CD4-positive, alpha-beta T cell treated with Interferon gamma for 1 hour (primary cell): ENCODE data around the gene COL6A1.
"Not testable (repeated sequence)": the region's sequence is repeated elsewhere in the genome, so short reads cannot be mapped to it uniquely, and the experiment has no call there.

Experiments used
- DNase-seq: peaks from one replicate; pipeline ENCODE4 v3.0.0-alpha.2; 2020

COL6A1 gene

GRCh38 chr21:45945066-45945867 is 36.3 kb upstream of the COL6A1 start:
- no peak for DNase-seq

GRCh38 chr21:45945868-45946210 is 35.7 kb upstream of the COL6A1 start:
- DNase-seq: no peak

- no peak for DNase-seq
These were observed 34.3 kb upstream of the COL6A1 start for GRCh38 chr21:45947296-45947695.

GRCh38 chr21:45947716-45948255 is 33.8 kb upstream of the COL6A1 start:
- no peak for DNase-seq

- no peak for DNase-seq
These were observed 32.9 kb upstream of the COL6A1 start for GRCh38 chr21:45948576-45949141.

GRCh38 chr21:45949928-45950739 is 31.4 kb upstream of the COL6A1 start:
- no peak for DNase-seq

- no peak for DNase-seq
These were observed 30.6 kb upstream of the COL6A1 start for GRCh38 chr21:45950740-45951515.

- DNase-seq: no peak
These were observed 29.9 kb upstream of the COL6A1 start for GRCh38 chr21:45951676-45952075.

- not testable (repeated sequence) for DNase-seq
These were observed 29.0 kb upstream of the COL6A1 start for GRCh38 chr21:45952527-45952926.

GRCh38 chr21:45952974-45953373 is 28.6 kb upstream of the COL6A1 start:
- no peak for DNase-seq

GRCh38 chr21:45954261-45954660 is 27.3 kb upstream of the COL6A1 start:
- no peak for DNase-seq

- DNase-seq: no peak
These were observed 26.6 kb upstream of the COL6A1 start for GRCh38 chr21:45954921-45955320.

GRCh38 chr21:45957551-45957950 is 24.0 kb upstream of the COL6A1 start:
- DNase-seq: no peak

- no peak for DNase-seq
These were observed 23.5 kb upstream of the COL6A1 start for GRCh38 chr21:45957981-45958600.

GRCh38 chr21:45959182-45959581 is 22.4 kb upstream of the COL6A1 start:
- DNase-seq: no peak

- DNase-seq: no peak
These were observed 21.7 kb upstream of the COL6A1 start for GRCh38 chr21:45959779-45960390.

- not testable (repeated sequence) for DNase-seq
These were observed 20.2 kb upstream of the COL6A1 start for GRCh38 chr21:45961408-45961807.

GRCh38 chr21:45962531-45963231 is 18.9 kb upstream of the COL6A1 start:
- no peak for DNase-seq

- DNase-seq: no peak
These were observed 18.4 kb upstream of the COL6A1 start for GRCh38 chr21:45963232-45963570.

GRCh38 chr21:45964649-45965048 is 16.9 kb upstream of the COL6A1 start:
- DNase-seq: no peak

- no peak for DNase-seq
These were observed 16.3 kb upstream of the COL6A1 start for GRCh38 chr21:45965084-45965809.
